Epidermal melanocyte (primary cell): ENCODE measurements around the gene CCDC33.

Source experiments
- DNase-seq: peaks from one replicate; pipeline ENCODE4 v3.0.0; 2011; ENCODE audit warnings: low spot score; ENCODE audit not compliant: insufficient read length

Gene CCDC33

GRCh38 chr15:74311734-74312444, 75.8 kb downstream of the CCDC33 start:
- DNase-seq = no peak

- no peak for DNase-seq
Observed at GRCh38 chr15:74312445-74313007, 76.4 kb downstream of the CCDC33 start.

- DNase-seq = no peak
Observed at GRCh38 chr15:74313889-74314288, 77.8 kb downstream of the CCDC33 start.

- no peak for DNase-seq
Observed at GRCh38 chr15:74314795-74315438, 78.8 kb downstream of the CCDC33 start.

GRCh38 chr15:74315626-74316025, 79.5 kb downstream of the CCDC33 start:
- DNase-seq = no peak

- DNase-seq = no peak
Observed at GRCh38 chr15:74316141-74316540, 80.0 kb downstream of the CCDC33 start.

- no peak for DNase-seq
Observed at GRCh38 chr15:74317820-74318375, 81.8 kb downstream of the CCDC33 start.

GRCh38 chr15:74318376-74319137, 82.4 kb downstream of the CCDC33 start:
- DNase-seq = no peak

GRCh38 chr15:74319138-74319460, 83.0 kb downstream of the CCDC33 start:
- DNase-seq = no peak

- DNase-seq = no peak
Observed at GRCh38 chr15:74319596-74320351, 83.6 kb downstream of the CCDC33 start.

GRCh38 chr15:74320352-74321247, 84.5 kb downstream of the CCDC33 start:
- no peak for DNase-seq

GRCh38 chr15:74322558-74323180, 86.5 kb downstream of the CCDC33 start:
- DNase-seq = peak; percentile 50

GRCh38 chr15:74324714-74325113, 88.6 kb downstream of the CCDC33 start:
- DNase-seq = no peak

GRCh38 chr15:74326746-74327145, 90.6 kb downstream of the CCDC33 start:
- no peak for DNase-seq

GRCh38 chr15:74327756-74328155, 91.6 kb downstream of the CCDC33 start:
- DNase-seq = no peak

- no peak for DNase-seq
Observed at GRCh38 chr15:74328331-74329056, 92.4 kb downstream of the CCDC33 start.

- DNase-seq = no peak
Observed at GRCh38 chr15:74330861-74331408, 94.8 kb downstream of the CCDC33 start.

GRCh38 chr15:74332011-74332410, 95.9 kb downstream of the CCDC33 start:
- no peak for DNase-seq

GRCh38 chr15:74332611-74333010, 96.5 kb downstream of the CCDC33 start:
- no peak for DNase-seq
